NCI-H774 (cell line): ENCODE data around the gene MIAT.

Source experiments
- DNase-seq: peaks from one replicate; lab custom pipeline; 2025; lab: John Stamatoyannopoulos, UW

The MIAT gene

DNA sequence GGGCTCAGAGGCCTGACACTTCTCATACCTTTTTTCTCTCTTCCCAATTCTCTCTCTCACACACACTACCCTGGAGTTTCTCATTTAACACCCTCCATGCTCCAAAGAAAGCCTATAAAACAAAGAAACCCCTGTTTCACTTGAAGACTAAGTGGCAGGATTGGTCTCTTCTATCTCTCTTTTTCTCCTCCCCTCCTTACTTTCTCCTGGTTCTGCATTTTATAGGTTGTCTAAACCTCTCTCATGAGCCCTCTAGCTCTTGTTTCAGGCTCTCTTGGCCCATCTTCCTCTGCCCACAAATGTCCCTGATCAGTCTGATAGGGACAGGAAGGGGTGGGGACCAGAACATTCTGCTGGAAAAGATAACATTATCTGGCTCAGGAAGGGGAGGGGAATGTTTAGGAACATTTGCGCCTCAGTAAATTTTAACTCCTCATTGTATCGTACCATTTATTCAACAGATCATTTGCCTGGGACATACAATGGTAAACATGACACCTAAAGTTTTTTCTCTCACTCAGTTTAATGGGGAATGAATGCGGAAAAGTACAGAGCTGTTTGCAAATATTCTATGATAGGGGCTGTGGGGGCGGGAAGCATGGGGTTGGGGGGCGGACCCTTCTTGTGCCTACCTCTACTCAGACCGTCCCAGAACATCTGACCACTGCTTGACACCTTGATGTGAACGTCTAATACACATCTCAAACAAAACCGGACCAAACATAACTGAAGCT lies 24.8 kb upstream of the MIAT start:
- DNase-seq: no peak

DNA sequence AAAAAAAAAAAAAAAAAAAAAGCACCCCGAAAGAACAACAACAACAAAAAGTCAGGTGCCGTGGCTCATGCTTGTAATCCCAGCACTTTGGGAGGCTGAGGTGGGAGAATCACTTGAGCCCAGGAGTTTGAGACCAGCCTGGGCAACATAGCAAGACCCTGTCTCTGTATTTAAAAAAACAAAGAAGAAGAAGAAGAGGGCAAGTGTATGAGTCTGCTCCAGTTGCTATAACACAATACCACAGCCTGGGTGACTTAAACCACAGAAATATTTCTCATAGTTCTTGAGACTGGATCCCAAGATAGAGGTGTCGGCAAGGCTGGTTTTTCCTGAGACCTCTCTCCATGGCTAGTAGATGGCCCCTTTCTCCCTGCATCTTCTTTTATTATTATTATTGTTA lies 23.2 kb upstream of the MIAT start:
- no peak for DNase-seq

GRCh38 chr22:26635117-26635516 lies 22.3 kb upstream of the MIAT start:
- no peak for DNase-seq

GRCh38 chr22:26636296-26636695 lies 21.1 kb upstream of the MIAT start:
- DNase-seq: no peak

DNA sequence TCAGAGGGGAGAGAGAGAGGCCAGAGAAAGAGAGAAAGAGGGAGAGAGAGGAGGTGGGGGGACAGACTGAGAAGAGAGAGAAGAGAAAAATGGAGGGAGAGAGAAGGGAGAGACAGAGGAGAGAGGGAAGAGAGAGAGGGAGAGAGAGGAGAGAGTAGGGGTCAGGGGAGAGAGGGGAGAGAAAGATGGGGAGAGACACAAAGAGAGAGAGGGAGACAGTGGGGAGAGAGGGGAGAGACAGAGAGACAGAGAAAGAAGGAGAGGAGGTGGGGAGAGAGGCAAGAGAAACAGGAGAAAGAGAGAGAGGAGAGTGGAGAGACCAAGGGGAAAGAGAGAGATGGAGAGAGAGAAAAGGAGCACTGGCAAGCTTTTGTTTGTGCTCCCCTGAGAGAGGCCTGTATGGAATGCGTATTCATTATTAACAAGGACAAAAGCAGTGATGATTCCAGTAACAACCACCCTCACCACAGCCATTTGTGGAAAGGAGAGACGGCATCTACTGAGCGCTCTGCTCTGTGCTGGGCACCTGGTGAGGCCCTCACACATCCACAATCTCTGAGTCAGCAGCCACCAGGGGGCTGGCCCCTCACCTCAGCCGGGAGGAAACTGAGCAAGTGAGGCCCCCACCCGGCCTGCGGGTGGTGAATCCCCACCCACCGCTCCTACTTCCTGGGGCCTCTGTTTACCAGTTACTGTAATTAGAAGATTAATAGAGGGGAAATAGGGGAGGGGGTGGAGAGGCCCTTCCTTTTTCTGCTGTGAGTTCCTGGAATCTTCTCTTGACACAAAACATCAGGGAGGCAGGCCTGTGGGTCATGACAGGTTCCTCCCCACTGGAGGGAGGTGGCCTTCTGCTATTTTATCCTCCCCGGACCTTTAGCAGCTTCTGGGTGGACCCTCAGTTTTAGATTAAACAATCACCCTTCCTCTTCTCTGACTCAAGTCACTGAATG lies 14.6 kb upstream of the MIAT start:
- no peak for DNase-seq

DNA sequence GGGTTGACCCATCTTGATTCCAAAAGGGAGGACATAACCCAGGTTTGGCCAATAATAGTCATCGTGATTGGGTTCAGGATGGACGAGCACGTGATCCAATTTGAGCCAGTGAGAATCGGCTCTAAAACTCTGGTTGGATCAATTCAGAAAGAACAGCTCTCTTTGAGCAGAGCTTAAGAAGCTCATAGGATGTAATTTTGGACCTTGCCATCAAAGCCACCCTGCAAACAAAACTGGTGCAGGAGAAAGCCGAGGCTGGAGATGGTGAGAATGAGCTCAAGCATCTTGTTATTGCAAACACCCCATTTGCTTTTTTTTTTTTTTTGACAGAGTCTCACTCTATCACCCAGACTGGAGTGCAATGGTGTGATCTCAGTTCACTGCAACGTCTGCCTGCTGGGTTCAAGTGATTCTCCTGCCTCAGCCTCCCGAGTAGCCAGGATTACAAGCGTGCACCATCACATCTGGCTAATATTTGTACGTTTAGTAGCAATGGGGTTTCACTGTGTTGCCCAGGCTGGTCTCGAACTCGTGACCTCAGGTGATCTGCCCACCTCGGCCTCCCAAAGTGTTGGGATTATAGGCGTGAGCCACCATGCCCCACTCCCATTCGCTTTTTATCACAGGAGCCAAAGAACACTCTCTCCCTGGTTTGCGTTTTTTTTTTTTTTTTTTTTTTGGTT lies 13.8 kb upstream of the MIAT start:
- DNase-seq: no peak

- DNase-seq: no peak
These were observed 11.2 kb upstream of the MIAT start for GRCh38 chr22:26646158-26646557.

DNA sequence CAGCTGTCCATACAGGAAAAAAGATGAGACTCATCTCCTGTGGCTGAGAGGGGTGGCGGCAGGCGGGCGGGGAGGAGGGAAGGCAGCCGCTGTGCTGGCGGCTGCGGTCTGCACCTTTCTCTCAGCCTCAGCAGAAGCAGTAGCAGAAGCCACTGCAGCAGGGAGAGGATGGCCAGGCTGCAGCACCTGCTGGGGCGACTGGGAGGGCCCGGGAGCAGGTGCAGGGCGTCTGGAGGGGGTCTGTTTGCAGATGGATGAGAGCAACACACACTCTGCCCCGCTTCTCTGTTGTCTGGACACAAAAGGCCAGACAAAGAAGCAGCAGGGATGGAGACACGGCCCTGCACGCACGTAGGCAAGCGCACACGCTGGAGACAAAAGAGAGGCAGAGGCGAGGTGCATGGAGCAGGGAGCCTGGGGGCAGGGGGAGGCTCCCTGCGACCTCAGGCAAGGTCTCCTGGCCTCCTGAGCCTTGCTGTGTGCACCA lies 9.3 kb upstream of the MIAT start:
- peak; percentile 87 for DNase-seq

DNA sequence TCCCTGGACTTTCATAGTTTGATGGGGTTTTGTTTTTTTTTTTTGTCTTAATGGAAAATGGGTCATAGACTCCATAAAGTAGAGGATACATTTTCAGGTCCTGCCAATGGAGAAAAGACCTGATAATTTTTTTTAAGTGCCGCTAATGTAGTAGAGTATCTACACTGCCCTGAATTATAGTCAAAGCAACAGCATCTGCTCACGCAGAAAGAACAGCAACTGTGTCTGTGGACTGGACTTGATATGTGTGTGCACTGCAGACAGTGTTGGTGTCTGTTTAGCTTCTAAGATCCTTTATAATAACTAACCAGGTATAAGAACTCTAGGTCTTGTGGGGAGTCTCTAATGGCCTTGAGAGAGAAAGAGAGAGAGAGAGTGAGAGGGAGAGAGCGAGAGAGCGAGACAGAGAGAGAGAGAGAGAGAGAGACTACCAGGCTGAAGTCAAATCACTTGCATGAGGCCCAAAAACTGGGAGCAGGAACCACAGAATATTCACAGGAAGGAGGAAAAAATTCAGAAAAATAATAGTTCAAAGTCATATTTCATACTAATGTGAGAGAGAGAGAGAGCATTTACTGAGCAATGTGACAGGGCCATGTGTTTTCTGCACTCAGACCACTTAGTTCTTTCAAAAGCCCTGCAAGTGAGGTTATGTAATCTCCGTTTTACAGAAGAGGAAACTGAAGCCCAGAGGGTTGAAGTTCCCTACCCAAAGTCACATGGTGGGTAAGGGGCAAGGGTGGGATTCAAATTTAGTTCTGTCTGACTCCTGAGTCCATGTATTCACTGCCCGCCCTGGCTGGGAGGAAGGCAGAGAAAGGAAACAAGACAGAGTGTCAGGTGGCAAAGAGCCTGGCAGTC lies 8.6 kb upstream of the MIAT start:
- no peak for DNase-seq

- no peak for DNase-seq
These were observed 6.5 kb upstream of the MIAT start for GRCh38 chr22:26650722-26651421.

DNA sequence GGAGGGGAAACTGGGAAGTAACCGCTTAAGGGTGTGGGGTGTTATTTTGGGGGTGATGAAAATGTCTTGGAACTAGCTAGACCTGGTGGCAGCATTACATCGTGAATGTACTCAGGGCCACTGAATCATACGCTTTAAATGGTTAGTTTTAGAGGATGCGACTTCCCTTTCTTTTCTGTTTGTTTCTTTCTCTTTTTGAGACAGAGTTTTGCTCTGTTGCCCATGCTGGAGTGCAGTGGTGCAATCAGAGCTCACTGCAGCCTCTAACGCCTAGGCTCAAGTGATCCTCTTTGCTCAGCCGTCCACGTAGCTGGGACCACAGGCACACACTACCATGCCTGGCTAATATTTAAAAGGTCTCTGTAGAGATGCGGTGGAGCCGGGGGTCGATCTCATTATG lies 5.6 kb upstream of the MIAT start:
- DNase-seq: no peak

DNA sequence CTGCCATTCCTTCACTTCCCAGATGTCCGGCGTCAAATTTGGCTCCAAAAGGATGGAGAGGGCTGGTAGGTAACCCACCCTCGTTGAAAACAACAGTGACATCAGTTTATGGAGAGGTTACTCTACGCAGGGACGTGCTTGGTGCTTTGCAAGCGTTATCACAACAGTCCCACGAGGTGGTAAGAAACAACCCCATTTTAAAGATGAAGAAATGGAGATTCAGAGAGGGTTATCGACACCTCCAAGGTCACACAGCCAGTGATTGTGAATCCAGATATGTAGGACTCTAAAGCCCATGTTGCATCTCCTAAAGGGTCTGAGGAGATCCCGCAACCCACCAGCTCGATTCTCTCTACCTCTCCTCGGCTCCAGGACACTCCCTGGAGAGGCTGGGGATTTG lies 773 bp downstream of the MIAT start:
- DNase-seq: no peak

- peak; percentile 40 for DNase-seq
These were observed 1.5 kb downstream of the MIAT start for GRCh38 chr22:26658671-26659478.

GRCh38 chr22:26660356-26660755 lies 3.0 kb downstream of the MIAT start:
- DNase-seq: no peak

- DNase-seq: no peak
These were observed 3.7 kb downstream of the MIAT start for GRCh38 chr22:26660961-26661578.

DNA sequence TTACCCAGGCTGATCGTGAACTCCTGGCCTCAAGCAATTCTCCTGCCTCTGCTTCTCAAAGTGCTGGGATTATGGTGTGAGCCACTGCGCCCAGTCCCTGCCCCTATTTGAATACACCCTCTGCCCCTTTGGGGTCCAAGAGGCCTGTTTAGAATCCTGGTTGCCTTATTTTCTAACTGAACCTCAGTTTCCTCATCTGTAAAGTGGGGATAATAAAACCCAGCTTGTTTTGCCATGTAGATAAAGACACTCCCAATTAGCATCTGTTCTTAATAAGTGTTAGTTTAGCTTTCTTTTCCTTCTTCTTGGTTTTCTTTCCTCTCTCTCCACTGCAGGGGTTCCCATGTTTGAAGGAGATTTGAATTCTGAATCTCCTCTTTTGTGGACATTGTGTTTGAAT lies 4.8 kb downstream of the MIAT start:
- DNase-seq: no peak

- DNase-seq: no peak
These were observed 6.1 kb downstream of the MIAT start for GRCh38 chr22:26663374-26663923.

- DNase-seq: no peak
These were observed 8.4 kb downstream of the MIAT start for GRCh38 chr22:26665813-26666231.

- DNase-seq: no peak
These were observed 9.8 kb downstream of the MIAT start for GRCh38 chr22:26667140-26667539.
